T-helper 1 cell (primary cell): ENCODE measurements around the gene SMYD3.
"Not testable (repeated sequence)": the region's sequence is repeated elsewhere in the genome, so short reads cannot be mapped to it uniquely, and the experiment has no call there.

Experiments used
- DNase-seq, 5 donors: peaks; one replicate each; pipeline ENCODE4 v3.0.0-alpha.2; 2012 to 2020

The SMYD3 gene

GRCh38 chr1:246350745-246351144 is 156.3 kb downstream of the SMYD3 start:
- DNase-seq, result no peak

GRCh38 chr1:246343937-246344336 is 163.1 kb downstream of the SMYD3 start:
- DNase-seq, result no peak

- DNase-seq, result no peak
Observed at GRCh38 chr1:246343251-246343650, 163.8 kb downstream of the SMYD3 start.

GRCh38 chr1:246338546-246338945 is 168.5 kb downstream of the SMYD3 start:
- peak in 1 of 5 donors; percentile 40 for DNase-seq

- no peak for DNase-seq
Observed at GRCh38 chr1:246338098-246338497, 169.0 kb downstream of the SMYD3 start.

GRCh38 chr1:246335151-246335550 is 171.9 kb downstream of the SMYD3 start:
- DNase-seq, result no peak

- no peak for DNase-seq
Observed at GRCh38 chr1:246333855-246334254, 173.2 kb downstream of the SMYD3 start.

GRCh38 chr1:246332078-246332477 is 175.0 kb downstream of the SMYD3 start:
- DNase-seq, result peak in 1 of 5 donors; percentile 10

- peak in 1 of 5 donors; percentile 89 for DNase-seq
Observed at GRCh38 chr1:246329900-246330299, 177.2 kb downstream of the SMYD3 start.

GRCh38 chr1:246329292-246329691 is 177.8 kb downstream of the SMYD3 start:
- DNase-seq, result not testable (repeated sequence)

- no peak for DNase-seq
Observed at GRCh38 chr1:246324711-246325110, 182.4 kb downstream of the SMYD3 start.

- not testable (repeated sequence) for DNase-seq
Observed at GRCh38 chr1:246324033-246324432, 183.0 kb downstream of the SMYD3 start.

GRCh38 chr1:246320286-246320685 is 186.8 kb downstream of the SMYD3 start:
- no peak for DNase-seq

- no peak for DNase-seq
Observed at GRCh38 chr1:246319083-246319714, 187.9 kb downstream of the SMYD3 start.

- DNase-seq, result no peak
Observed at GRCh38 chr1:246318622-246319021, 188.5 kb downstream of the SMYD3 start.

GRCh38 chr1:246318036-246318359 is 189.1 kb downstream of the SMYD3 start:
- no peak for DNase-seq

GRCh38 chr1:246317332-246318035 is 189.6 kb downstream of the SMYD3 start:
- DNase-seq, result no peak

GRCh38 chr1:246311461-246311860 is 195.6 kb downstream of the SMYD3 start:
- no peak for DNase-seq

- DNase-seq, result no peak
Observed at GRCh38 chr1:246309247-246309884, 197.7 kb downstream of the SMYD3 start.

GRCh38 chr1:246308533-246309075 is 198.5 kb downstream of the SMYD3 start:
- DNase-seq, result no peak

- peak in 1 of 5 donors; percentile 2 for DNase-seq
Observed at GRCh38 chr1:246306415-246307037, 200.6 kb downstream of the SMYD3 start.

GRCh38 chr1:246304484-246305259 is 202.4 kb downstream of the SMYD3 start:
- DNase-seq, result no peak
